Ishikawa (cell line): ENCODE results near the gene PIM3.

ENCODE experiments used
- CREB1 ChIP-seq: IDR thresholded peaks from 2 replicates; pipeline ENCODE4 v1.6.1; 2012; ENCODE audit warnings: low read depth
- EP300 ChIP-seq: IDR thresholded peaks from 2 replicates; pipeline ENCODE4 v1.6.1; 2012; ENCODE audit warnings: borderline replicate concordance
- FOXM1 ChIP-seq: IDR thresholded peaks from 2 replicates; pipeline ENCODE4 v1.6.1; 2012; ENCODE audit warnings: low read depth, borderline replicate concordance
- NFIC ChIP-seq: IDR thresholded peaks from 2 replicates; pipeline ENCODE4 v1.6.1; 2012
- RAD21 ChIP-seq: IDR thresholded peaks from 2 replicates; pipeline ENCODE4 v1.6.1; 2012; ENCODE audit warnings: low read depth
- REST ChIP-seq: IDR thresholded peaks from 2 replicates; pipeline ENCODE4 v1.6.1; 2012; ENCODE audit warnings: low read depth, mild to moderate bottlenecking
- TEAD4 ChIP-seq: IDR thresholded peaks from 2 replicates; pipeline ENCODE4 v1.6.1; 2012
- YY1 ChIP-seq: IDR thresholded peaks from 2 replicates; pipeline ENCODE4 v1.6.1; 2012; ENCODE audit warnings: low read depth

DNA sequence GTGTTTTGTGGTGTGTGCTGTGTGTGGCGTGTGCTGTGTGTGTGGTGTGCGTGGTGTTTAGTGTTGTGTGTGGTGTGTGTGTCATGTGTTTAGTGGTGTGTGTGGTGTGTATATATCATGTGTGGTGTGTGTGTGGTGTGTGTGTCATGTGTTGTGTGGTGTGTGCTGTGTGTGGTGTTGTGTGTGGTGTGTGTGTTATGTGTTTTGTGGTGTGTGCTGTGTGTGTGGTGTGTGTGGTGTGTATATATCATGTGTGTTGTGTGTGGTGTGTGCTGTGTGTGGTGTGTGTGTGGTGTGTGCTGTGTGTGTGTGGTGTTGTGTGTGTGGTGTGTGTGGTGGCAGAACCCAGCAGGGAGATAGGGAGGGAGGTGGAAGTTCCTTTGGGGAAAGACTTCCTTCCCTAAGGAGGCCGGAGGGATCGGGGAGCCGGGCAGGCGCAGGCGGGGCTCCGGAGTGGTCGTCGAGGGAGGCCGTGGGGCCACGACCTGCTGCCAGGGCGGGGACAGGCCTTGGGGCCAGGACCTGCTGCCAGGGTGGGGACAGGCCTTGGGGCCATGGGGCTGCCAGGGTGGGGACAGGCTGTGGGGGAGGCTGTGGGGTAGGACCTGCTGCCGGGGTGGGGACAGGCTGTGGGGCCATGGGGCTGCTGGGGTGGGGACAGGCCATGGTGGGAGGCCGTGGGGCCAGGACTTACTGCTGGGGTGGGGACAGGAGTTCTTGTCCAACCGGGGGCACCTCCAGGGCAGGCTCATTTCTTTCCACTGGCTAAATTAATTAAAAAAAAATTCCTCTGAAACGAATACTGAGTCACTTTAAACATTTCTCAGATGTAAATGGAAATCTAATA is 15.2 kb downstream of the PIM3 start:
- TF ChIP-seq NFIC (no peak), REST (no peak), FOXM1 (no peak), CREB1 (no peak), TEAD4 (no peak), EP300 (no peak), YY1 (no peak), RAD21 (no peak)
